Stimulated activated CD8-positive, alpha-beta memory T cell treated with anti-CD3 and anti-CD28 coated beads, Interleukin-15, amount 100 ng/mL, for 4 hours (primary cell): ENCODE results near the gene FAM107B.
"Not testable (repeated sequence)": the region's sequence is repeated elsewhere in the genome, so short reads cannot be mapped to it uniquely, and the experiment has no call there.

Source experiments
- DNase-seq, 2 donors: peaks; one replicate each; pipeline ENCODE4 v3.0.0-alpha.2; 2020; ENCODE audit warnings: low read depth in 2 of 2

Gene FAM107B

DNA sequence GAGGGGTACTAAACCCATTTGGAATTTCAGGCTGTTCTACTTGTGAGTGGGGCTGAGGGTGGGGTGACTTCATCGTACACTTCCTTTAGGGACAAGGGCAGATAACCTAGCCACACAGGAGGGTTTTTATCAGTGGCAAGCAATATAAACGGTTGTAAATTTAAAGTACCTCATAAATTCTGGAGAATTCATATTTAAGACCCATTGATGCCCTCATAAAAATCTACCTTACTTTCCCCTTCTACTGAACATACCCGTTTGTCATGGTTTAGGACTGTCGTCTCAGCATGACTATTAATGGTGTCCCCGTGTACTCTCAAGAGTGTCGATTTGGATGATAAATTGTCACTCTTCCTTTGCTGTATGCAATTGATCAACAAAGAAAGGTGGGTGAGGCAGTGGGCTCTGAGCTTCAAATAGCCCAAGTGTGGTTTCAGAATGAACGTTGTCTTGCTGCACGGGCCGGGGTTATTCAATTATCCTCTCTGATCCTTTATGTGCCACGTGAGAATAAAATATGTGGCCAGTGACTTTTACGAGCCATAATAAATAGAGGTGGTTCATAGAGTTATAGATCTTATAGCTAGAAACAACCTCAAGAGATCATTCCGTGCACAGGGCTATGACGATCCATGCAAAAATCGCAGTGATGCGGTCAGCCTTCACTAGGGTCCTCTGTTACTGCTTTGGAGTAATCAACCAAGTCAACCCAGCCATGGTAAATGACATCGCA is 82.2 kb downstream of the FAM107B start:
- DNase-seq: no peak

DNA sequence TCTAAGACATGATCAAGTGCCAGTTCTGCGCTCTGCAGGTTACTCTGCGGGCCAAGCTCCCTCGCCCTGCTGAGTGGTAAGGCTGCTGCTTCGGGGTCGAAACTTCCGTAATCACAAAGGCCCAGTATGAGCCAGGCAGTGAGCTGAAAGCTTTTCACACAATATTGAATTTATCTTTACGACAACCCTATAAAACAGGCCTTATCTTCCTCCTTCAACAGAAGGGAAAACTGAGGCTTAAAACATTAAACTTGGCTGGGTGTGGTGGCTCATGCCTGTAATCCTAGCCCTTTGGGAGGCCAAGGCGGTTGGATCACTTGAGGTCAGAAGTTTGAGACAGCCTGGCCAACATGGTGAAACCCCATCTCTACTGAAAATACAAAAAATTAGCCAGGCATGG is 83.3 kb downstream of the FAM107B start:
- no peak for DNase-seq

DNA sequence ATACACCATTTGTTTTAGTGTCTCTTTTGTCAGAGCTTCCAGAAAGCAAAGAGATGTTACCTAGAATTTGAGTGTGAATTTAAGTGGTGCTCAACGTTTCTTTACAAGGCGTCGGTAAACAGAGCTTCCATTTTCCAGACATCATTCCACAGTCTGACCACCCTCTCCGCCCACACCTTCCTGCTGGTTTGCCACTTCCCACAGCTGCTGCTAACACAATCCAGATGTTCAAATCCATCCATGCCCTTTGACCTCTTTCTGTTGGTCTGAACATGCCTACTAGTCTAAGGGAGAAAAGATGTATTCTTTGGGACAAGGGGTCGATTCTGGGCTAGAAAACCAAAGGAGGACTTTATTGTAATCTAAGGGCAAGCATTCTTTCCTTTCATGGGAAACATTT is 86.1 kb downstream of the FAM107B start:
- no peak for DNase-seq

DNA sequence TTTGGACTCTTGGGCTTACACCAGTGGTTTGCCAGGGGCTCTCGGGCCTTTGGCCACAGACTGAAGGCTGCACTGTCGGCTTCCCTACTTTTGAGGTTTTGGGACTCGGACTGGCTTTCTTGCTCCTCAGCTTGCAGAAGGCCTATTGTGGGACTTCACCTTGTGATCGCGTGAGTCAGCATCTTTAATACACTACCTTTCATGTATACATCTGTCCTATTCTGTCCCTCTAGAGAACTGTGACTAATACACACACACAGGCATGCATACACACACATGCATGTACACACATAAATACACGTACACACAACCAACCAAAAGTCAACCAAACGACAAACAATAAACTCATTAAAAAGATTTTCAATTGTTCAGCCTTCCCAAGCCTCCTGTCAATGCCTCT is 86.5 kb downstream of the FAM107B start:
- not testable (repeated sequence) for DNase-seq

DNA sequence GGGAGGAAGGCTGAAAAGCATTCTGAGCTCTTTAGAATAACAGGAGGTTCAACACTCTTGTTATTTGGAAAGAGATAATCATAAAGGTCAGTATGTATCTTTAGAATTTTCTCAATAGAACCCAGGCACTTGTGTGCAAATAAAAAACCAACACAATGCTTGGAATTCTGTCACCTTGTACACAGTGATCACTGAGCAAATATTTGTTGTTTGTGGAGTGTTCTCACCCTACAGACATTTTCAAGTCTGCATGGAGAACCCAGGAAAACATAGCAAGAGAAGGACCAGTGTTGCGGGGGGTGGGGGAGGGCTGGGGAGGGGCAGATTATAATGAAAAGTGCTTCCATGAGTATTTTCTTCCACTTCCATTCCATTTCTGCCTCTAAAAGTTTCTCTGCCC is 87.4 kb downstream of the FAM107B start:
- DNase-seq: no peak

DNA sequence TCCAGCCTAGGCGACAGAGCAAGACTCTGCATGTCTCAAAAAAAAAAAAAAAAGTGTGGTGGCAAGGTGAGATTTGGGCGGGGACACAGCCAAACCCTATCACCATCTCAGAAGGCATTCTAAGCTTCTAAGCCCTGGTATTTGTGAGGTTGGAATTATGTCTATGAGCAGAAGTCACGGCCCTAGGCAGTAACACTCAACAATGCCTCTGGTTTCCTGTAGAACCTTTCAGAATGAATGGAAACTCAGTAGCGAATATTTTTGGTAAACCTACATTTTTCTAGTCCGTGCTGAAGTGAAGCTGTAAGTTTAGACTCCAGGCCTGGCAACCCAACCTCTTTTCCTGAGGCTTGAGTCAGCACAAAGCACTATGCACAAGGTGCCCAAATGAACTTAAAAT is 88.3 kb downstream of the FAM107B start:
- DNase-seq: no peak

DNA sequence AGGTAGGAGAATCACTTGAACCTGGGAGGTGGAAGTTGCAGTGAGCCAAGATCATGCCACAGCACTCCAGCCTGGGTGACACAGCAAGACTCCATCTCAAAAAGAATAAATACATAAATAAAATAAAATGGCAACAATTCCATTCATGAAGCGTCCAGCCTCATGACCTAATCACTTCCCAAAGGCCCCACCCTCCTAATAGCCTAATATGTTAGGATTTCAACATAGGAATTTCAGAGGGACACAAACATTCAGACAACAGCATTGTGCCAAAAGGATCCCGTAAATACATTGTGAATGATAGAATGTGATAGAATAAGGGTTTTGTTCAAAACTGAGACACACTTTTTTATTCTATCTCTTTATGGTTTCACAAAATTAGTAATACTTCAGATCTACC is 90.3 kb downstream of the FAM107B start:
- DNase-seq: no peak

DNA sequence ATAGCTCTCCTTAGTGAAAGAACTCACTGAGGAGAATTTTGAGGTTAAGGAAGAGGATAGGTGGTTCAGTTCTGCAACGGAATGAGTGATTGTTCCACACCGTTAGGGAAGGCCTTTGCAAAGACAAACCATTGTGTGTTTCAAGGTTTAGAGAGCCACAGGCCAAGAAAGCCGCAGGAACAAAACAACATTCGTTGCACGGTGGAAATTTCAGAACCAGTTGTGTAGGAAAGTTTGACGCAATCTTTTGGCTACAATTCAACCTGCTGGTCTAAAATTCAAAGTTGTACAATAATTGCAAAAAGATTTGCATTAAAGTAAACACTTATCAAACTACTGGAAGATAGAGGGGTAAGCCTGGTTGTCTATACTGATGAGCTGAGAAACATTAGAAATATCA is 91.4 kb downstream of the FAM107B start:
- no peak for DNase-seq

DNA sequence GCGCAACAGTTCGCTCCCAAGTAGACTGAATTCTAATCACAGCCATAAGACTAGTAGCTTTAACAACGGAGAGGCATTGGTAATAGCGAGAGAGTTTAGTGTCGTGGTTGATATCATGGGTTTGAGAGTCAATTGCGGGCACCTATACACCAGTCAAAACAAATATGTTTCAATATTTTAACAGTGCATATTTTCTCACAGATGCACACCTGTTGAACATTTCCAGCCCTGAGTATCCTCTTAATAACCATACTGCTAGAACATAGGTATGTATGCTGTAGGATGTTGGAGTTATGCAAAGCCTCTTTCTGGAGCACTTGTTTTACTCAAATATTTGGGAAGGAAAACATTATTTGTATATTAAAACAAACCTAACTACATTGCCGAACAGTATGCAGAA is 92.9 kb downstream of the FAM107B start:
- DNase-seq: no peak

DNA sequence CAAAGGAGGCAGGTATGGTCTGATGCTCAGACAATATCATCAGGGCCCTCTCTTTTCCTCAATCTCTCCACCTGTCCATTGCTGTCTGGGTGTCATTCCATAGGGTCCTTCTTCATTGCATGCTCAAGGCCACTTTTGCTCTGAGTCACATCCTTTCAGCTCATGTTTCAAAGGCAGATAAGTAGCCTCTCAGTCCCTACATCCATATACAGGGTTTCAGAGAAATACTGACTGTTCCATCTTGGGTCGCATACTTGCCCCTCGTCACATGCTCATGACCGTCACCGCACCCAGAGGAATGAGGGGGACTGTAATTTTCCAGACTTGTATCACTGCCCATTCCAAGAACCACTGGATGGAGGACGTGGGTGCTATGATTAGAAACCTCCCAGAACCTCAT is 93.4 kb downstream of the FAM107B start:
- no peak for DNase-seq

DNA sequence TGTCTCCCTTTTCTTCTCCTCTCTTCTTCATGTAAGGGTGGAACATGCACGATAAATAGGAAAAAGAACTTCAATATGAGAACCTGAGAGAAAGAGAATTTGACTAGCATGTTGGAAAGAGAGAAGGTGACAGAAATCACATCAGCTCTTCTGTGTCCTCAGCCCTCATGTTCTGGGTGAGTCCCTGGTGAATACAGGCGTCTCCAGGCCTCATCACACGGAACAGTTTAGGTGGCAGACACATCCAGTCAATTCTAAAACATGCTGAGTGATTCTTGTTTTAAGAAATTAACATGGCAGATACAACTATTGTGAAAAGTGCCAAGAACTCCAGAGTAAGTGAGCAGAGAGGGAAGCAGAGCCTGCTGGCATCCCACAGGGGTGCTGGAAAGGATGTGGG is 96.1 kb downstream of the FAM107B start:
- no peak for DNase-seq

DNA sequence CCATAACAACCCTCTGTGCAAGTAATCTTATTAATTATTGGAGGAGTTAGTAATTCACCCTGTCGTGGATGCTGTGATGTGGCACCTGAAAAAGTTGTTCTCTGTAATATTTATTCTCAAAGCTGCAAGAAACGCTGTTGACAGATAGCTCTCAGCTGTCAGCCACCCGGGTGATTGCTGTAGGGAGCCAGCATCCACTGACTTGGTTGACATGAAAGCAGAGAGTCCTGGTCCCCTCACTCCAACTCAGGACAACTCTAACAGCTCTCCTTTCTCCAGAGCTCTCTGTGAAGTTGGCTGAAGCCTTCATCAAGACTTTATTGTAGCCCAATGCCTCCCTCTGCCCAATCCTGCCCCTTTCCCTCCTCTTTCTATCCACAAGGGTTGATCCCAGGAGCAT is 98.0 kb downstream of the FAM107B start:
- DNase-seq: no peak

DNA sequence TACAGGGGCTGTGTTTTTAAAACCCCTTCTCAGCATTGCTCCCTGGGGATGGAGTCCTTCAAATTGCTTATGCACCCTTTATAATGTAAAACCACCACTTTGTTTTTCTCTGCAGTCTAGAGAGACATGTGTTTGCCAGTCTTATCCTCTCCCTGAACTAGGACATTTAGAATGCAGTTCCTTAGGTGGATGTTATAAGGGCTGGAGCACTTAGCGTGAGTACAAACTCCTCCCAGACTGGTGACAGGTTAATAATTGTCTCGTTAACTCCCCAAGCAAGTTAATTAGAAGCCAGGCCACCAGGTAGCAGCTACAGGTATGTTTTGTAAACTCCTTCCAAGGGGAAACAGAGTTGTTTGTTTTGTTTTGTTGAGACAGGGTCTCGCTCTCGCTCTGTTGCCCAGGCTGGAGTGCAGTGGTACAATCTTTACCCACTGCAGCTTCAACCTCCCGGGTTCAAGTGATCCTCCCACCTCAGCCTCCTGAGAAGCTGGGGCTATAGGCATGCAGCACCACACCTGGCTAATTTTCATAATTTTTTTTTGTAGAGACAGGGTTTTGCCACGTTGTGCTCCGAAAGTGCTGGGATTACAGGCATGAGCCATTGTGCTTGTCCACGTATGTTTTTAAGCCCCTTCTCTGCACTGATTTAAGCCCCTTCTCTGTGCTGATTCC is 100.2 kb downstream of the FAM107B start:
- DNase-seq: no peak

DNA sequence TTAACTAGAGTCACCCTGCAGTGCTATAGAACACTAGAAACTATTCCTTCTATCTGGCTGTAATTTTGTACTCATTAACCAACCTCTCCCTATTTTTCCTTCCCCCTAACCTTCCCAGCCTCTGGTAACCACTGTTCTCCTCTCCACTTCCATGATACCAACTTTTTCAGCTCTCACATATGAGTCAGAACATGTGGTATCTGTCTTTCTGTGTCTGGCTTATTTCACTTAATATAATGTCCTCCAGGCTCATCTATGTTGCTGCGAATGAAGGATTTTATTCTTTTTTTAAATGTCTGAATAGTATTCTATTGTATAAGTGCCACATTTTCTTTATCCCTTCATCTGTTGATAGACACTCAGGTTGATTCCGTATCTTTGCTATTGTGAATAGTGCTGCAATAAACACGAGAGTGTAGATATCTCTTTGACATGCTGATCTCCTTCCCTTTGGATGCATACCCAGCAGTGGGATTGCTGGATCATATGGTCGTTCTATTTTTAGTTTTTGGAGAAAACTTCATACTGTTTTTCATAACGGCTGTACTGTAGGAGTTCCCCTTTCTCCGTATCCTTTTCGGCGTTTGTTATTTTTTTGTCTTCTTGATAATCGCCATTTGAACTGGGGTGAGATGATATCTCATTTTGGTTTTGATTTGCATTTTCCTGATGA is 101.4 kb downstream of the FAM107B start:
- no peak for DNase-seq

DNA sequence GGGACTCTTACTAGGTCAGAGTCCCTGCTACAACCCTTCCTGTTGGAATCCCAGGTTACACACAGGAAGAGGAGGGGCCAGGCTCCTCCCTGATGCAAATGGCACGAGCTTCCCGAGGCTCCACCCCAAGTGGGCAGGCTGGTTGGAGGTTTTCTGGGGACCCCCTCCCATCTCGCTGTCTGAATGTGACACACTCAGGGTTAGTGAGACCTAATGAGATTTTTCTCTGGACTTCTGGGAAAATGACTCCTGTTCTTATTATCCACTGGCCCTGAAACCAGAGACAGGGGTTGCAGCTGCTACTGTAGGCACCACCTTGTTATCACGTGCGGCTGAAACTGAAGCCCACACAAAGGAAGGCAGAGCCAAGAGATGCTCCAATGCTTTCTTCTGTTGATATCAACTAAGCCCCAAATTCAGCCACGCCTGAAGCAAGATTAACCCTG is 103.3 kb downstream of the FAM107B start:
- no peak for DNase-seq

DNA sequence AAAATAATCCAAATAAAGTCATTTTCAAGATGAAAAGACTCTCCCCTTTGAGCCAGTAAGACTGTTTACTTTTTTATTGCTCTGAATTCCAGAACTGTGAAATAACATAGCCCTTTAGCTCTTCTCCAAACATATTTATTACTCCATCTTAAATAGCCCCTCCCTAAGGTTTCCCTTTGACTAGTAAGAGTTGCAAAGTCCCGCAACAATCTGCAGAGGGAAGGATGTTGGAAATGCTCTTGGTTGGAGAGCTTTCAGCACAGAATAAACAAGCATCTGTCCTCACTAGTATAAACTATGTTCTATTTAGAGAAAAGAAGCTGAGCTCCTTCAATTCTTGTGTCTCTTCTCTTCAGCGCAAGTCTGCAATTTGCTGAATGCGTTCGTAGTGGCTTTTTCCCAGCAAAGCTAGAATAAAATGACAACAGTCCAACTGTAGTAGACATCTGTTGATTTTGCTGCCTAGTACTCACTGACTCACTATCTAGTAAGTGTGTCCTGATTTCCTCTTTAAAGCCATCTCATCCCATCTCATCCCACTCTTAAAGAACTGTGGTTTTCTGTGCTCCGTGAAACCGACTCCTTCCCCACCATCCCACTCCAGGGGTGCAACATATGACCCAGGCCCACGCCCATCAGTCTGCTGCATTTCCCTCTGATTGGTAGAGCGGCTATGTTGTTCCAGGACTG is 104.0 kb downstream of the FAM107B start:
- DNase-seq: no peak

DNA sequence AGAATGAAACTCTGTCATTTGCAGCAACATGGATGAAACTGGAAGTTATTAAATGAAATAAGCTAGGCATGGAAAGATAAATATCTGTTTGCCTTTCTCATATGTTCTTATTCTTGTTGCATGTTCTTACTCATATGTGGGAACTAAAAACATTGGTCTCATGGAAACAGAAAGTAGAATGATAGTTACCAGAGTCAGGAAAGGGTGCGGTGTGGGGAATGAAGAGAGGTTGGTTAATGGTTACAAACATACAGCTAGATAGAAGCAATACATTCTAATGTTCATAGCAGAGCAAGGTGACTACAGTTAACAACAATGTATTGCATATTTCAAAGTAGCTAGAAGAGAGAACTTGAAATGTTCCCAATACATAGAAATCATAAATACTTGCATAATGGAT is 105.1 kb downstream of the FAM107B start:
- no peak for DNase-seq

DNA sequence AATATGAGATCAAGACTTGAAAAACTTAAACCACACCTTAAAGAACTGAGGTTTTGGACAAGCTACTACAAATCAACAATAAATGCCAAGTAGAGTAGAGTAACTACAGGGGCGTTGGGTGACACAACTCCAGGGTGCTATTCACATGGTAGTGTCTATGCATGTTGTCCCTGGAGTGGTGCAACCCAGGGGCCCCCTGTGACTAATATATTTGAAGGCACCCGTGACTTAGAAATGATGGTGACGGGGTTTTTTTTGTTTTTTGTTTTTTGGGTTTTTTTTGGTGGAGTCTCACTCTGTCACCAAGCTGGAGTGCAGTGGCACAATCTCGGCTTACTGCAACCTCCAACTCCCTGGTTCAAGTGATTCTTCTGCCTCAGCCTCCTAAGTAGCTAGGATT is 106.9 kb downstream of the FAM107B start:
- DNase-seq: no peak

DNA sequence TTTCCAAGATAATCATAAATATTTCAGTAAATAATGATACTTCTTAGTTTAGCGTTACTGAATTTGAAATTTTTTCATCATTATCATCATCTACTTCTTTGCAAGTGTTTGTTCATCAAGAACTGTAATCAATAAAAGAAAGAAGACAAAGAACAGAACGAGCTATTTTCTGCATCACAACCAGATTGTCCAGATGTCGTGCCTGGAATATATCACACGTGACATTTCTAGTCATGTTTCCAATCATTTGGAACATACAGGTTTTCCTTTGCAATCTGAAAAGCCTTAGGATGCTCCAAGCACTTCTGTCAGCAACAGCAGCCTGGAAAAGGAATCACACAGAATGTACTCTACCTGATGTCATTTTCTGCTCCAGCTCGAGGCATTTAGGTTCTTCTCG is 107.4 kb downstream of the FAM107B start:
- DNase-seq: no peak

DNA sequence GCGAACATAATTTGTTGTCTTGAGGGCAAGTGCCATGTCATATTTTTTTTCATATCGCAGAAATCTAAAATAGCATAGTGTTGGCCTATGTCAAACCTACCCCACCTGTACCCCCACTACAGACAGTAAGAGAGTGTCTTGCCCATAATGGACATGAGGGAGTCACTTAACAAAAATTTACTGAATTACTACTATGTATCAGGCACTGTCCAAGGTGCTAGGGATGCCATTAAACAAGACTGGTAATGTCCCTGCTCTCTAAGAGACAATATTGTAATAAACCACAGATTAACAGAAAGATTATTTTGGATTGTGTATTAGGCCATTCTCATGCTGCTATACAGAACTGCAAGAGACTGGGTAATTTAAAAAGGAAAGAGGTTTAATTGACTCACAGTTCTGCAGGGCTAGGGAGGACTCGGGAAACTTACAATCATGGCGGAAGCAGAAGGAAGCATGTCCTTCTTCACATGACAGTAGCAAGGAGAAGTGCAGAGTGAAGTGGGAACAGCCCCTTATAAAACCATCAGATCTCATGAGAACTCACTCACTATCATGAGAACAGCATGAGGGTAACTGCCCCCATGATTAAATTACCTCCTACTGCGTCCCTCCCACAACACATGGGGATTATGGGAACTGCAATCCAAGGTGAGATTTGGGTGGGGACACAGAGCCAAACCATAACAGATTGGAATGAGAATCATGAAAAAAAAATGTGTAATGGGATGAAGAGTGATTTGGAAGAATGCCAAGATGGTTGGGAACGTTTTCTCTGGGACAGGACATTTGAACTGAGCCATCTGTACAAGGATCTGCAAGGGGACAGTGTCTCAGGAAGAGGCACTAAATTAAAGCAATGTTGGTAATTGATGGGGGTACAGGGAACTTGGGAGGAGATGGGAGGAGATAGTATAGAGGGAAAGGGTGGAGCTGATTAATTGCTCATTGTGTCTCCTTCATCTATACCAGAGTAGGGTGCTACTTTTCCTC is 108.5 kb downstream of the FAM107B start:
- no peak for DNase-seq

DNA sequence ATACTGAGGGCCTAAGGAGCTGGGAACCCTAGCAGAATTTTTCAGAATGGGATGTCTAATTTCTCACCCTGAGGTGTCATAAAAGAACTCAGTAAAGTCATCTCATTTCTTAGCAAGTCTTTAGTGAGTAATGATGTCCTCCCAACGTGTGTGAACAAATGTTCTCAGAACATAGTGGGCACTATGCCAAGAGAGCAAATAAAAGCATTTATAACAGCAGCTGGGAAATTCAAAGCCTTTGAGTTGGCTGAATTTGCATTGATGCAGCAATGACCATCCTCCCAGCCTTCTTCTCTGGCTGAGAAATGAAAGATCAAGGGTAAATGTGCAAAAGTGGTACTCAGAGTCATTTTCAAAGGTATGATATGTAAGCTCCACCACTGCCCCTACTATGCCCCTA is 109.4 kb downstream of the FAM107B start:
- no peak for DNase-seq
